Raji (cell line): ENCODE data around the gene VPS50.

Source experiments
- POLR2A ChIP-seq: IDR thresholded peaks from 2 replicates; pipeline ENCODE4 v1.6.1; 2011; ENCODE audit warnings: low read depth, low read length, control low read depth; ENCODE audit not compliant: insufficient read depth

The VPS50 gene

DNA sequence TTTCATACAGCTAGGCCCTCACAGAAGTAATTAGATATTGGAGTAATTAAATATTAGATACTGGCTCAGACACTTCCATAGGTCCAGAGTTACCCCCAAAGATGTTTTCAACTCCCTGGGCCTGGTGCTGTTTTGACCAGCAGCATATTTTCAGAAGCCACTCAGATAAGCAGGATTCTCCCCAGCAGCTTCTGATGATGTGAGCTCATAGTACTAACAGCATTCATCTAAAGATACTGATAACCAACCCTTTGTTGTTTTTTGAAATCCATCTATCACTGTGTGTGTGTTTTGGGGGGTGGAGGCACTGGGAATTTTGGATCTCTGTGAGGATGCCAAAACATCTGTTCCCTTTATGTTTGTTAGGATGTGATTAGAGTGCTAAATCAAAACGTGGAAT lies 52.7 kb downstream of the VPS50 start:
- no peak for TF ChIP-seq POLR2A

DNA sequence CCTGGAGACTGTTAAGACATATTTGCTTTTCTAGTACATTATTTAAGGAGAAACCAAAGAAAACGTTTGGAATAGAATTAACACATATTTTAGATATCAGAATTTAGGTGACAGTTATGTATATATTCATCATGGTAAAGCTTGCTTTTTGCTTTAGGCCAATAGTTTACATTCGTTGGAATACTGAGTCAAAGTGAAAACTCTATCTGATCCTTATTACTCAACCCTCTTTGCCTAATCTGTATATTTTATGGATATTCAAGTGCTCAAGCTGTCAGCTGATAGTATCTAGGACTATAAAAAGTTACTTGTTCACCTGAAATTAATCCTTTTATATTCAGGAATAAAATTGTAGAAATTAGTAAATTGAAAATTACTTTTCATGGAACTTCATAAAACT lies 61.1 kb downstream of the VPS50 start:
- TF ChIP-seq POLR2A = no peak

DNA sequence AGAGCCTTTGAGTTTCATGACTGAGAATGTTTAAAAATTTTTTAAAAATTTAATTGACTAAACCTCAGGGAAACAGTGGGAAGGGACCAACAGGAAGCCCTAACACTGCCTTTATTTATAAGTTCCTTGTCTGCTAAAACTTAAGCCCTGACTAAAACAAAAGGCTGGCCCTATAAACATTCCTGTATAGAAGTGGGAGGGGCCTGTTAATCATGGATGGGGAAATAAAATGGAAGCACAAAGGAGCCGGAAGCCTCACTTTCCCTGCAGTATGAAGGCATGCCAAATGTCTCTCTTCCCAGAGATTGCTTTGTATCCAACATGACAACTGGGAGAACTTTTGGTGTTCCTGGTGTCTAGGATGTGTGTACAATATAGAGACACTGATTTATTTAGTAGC lies 66.0 kb downstream of the VPS50 start:
- TF ChIP-seq POLR2A = no peak

DNA sequence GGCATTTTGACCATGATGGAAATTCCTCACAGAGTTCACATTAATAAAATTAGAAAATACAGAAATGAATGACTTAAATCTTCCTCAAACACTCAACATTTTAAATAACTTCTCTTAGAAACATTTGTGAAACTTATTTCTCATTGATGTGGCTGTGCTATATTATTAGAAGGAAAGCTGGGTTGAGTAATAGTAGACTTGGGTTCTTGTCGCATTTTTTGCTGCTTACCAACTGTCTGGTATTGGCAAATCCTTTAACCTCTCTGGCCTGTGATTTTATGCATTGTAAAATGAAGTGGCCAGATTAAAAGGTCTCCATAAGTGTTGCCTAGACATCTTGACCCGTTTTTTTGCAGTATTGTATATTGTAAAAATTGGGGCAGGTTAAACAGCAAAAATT lies 66.5 kb downstream of the VPS50 start:
- no peak for TF ChIP-seq POLR2A

DNA sequence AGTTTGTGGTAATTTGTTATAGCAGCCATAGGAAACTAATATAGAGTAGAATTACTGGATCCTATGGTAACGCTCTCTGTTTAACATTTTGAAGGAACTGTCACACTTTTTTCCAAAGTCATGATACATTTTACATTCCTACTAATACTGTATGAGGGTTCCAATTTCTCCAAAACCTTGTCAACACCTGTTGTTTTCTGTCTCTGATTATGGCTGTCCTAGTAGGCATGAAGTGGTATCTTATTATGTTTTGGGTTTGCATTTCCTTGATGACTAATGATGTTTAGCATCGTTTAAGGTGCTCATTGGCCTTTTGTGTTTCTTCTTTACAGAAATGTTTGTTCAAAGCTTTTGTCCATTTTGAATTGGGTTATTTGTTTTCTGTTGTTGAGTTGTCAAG lies 69.6 kb downstream of the VPS50 start:
- no peak for TF ChIP-seq POLR2A

DNA sequence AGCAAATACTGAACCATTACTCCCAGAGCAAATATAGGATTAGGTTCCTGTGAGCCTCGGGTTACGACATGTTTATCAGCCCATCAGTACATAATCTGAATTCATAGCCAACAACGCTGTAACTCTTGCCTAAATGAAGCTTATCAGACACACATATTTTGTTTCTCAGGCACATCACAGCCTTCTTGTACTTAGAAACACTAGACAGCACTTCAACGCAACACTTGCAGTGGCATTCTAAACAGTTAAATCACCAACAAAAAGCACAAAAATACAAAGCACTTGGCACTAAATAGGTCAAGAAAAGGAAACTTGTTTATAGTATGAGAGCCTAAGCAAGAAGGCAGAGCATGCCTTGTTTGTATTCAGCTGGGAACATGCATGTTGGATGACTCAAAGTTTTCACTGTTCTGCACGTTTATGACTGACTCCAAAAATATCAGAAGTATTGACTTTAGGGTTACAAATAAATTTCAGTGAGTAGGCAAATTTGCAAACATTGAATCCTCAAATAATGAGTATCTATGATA lies 75.0 kb downstream of the VPS50 start:
- no peak for TF ChIP-seq POLR2A

DNA sequence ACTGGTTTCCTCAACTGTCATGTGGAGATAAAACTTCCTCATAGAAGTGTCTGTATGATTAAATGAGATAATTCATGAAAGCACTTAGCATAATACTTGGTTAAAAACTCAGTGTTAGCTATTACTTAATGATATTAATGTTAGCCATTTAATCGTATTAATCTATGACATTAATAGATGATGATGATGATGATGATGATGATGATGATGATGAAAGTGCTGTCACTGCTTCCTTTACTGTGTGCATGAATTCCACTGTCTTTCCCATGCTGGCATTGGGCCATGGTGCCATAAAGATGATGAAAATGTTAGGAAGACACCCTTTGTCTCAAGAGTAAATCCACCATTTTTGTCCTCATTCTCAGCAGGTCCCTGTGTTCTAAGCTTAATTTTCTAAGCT lies 75.8 kb downstream of the VPS50 start:
- TF ChIP-seq POLR2A = no peak

DNA sequence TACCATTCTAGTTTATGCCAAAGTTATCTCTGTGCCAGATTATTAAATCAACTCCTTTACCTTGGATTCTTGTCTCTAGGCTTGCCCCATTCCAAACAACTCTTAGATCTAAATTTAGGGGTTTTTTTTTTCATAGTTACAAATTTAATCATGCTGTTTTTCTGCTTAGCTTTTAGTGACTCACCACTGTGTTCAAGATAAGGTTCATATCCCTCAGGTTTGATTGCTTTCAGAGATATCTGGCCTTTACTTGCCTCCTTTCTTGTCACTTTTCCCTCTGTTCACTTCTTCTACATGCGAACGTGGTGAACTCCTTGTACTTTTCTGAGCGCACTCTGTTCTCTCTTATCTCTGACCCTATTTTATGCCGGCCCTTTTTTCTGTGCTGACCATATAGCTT lies 78.2 kb downstream of the VPS50 start:
- TF ChIP-seq POLR2A = no peak

DNA sequence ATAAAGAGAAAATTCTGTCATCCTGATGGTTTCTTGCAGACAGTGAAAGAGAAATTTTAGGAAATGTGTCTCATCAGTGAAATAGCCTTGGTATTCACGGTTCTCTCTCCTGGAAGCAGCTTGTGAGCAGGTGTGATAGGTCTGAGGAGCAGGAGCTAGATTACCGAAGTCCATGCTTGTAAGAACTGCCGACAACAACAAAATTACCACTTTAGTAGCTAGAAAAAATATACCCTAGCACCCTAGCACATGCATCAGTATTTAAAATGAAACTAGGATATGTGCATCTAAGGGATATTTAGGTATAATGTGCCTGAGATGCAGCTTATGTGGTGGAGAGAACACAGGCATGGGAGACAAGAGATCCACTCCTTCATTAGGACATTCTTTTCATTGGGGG lies 82.3 kb downstream of the VPS50 start:
- TF ChIP-seq POLR2A = no peak

DNA sequence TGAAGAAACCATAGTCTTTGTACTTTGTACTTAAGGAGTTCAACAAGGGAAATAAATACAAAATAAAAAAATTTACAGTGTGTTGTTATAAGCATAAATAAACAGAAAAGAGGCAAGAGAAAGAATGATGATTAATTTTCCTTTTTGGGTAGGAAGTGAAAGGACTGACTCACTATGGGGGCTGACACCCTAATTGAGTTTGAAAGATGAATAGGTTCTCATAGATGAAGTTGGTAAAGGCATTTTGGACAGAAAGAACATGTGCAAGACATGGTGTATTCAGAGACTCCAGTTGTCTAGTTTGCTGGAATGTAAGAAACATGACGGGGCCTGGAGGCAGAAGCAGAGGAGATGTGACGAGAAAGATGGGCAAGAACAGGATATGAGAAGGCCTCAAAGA lies 83.7 kb downstream of the VPS50 start:
- no peak for TF ChIP-seq POLR2A

DNA sequence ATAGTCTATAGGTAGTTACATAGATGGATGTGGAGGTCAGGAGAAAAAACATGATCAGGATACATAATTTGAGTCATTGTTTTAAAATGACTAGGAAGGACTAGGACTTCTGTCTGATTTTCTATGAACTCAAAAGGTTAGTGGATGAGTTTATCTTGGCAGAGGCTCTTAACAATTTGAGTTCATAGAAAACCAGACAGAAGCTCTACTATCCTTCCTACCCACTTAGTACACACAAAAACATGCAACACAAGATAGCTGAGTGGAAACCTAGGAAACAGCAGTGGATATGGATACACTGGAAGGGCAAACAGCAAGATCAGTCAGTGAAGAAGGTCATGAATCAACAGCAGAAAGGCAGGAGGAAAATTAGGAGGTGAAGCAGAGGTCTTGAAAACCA lies 84.6 kb downstream of the VPS50 start:
- no peak for TF ChIP-seq POLR2A

DNA sequence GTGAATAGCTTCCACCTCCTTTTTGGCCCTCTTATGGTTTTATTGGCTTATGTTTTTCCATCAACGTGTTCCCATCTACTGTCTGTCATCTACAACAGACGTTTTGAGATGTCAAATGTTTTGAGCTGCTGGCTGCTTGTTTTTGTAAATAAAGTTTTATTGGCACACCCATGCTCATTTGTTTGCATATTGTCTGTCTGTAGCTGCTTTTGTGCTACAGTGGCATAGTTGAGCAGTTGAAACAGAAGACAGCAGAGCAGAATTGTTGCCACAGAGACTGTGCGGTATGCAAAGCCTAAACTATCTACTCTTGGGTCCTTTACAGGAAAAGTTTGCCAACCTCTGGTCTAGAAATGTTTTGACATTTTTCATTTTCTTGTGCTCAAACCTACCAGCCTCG lies 88.7 kb downstream of the VPS50 start:
- TF ChIP-seq POLR2A = no peak

DNA sequence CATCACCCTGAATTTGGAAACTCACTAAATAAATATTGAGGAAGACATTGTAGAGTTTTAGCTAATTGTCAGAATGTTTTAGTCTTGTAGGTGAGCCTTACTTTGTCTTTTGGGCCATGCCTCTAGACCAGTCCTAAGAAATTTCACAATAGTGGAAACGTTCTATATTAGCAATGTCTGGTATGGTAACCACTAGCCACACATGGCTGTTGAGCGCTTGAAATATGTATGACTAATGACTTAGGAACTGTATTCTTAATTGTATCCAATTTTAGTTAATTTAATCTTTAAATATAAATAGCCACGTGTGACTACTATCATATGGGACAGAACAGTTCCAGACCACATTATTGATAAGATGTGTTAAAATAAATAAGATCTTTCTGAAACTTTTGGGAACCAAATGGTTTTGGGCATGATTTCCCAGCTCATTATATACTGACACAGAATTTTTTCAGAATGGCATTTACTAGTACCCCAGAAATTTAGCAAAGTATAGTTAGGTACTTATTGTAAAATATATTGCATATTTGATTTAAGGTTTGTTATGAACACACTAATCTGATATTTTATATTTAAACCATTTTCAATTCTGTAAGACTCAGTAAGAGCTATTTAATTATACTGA lies 95.0 kb downstream of the VPS50 start:
- no peak for TF ChIP-seq POLR2A

DNA sequence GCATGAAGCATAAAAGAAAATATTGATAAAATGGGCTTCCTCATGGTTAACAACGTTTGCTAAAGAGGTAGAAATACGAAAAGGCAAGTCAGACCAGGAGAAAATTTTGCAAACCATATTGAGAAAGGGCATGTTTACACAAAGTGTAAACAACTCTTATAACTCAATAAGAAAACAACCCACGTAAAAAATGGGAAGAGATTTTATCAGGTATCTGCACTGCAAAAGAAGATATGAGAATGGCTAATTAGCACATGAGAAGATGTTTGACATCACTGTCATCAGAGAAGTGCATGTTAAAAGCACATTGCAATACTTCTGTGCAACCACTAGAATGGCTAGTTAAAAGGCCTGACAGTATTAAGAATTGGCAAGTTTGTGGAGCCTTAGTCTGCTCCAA lies 99.5 kb downstream of the VPS50 start:
- no peak for TF ChIP-seq POLR2A

DNA sequence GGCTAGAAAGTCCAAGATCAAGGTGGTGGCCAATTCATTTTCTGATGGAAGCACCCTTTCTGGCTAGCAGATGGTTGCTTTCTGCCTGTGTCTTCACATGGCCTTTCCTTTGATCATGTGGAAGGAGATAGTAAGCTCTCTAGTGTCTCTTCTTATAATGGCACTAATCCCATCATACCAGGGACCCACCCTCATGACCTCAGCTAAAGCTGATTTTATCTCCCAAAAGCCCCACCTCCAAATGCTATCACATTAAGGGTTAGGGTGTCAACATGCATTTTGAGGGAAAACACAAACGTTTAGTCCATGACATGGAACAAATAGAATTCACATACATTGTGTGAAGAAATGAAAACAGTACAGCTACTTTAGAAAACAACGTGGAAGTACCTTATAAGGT lies 100.0 kb downstream of the VPS50 start:
- no peak for TF ChIP-seq POLR2A

DNA sequence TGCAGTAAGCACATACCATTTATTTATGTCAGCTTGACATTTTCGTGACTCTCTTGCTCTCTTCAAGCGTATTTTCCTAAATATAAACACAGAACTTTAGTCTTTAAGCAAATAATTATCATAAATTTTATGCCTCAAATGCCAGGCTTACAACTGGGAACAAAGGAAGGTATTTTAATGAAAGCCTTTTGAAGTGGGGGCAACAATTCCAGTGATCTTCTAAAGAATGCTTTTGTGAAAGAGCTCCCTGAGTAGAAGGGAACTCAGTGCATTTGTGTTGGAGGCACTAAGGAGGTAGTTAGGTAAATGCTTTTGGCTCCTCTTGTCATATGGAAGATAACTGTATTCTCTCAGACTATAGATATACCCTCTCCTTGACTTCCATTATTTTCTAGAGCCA lies 104.9 kb downstream of the VPS50 start:
- TF ChIP-seq POLR2A = no peak

DNA sequence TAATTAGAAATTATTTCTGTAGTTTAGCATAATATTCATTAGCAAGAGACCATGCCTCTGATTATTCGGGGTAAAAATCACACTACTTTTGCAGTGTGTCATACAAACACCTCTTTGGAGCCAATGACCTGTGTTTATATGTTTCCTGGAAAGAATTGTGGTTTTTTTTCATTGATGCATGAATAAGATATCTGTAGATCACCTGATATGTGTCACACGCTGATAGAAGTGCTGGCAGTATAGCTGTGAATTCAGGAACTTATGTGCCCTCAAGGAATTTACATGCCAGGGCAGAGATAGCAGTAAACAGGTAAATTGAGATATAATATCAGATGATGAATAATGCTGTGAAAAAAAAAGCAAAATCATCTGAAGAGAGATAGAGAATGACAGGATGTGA lies 118.2 kb downstream of the VPS50 start:
- TF ChIP-seq POLR2A = no peak

DNA sequence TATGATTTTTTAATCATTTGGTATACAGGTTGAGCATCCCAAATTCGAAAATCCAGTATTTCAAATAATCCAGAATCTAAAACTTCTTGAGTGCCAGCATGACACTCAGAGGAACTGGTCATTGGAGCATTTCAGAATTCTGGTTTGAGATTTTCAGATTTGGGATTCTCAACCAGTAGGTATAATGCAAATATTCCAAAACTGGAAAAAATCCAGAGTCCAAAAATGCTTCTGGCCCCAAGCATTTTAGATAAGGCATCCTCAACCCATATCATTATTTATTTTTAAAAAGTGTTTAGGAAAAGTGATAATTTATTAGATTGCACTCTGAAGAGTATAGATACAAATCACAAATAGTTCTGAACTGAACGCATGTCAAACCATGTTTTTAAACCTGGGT lies 120.7 kb downstream of the VPS50 start:
- TF ChIP-seq POLR2A = no peak

DNA sequence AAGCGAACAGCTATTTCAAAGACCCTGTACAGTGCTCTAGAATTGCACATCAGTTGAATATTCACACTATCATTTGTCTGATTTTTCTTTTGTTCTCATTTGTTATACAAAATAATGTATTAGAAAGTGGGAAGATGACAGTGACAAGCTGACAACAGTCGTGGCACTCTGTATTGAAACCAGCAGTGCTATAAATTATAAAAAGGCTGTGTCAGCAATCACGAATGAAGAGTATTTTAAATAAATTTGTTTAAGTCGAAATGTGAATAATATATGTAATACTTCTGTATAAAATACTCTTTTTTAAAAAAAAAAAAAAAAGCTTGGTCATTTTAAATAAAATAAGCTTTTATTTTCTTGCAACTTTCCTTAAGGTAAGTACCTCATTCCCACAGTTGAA lies 122.6 kb downstream of the VPS50 start:
- no peak for TF ChIP-seq POLR2A
